RPMI7951 (cell line): ENCODE measurements around the gene OR6C75. TPM values are rescaled to one million over a fixed set of nuclear protein-coding genes. Genes with fewer than 3 reads are reported as not detected.
"Not testable (repeated sequence)": the region's sequence is repeated elsewhere in the genome, so short reads cannot be mapped to it uniquely, and the experiment has no call there.

Source experiments
- DNase-seq: peaks from one replicate; pipeline ENCODE4 v3.0.0-alpha.2; 2012; ENCODE audit warnings: low read depth
- total RNA-seq: library from RNA; depleted of rRNA; stranded (reverse); fragments of >200 nt; shearing (Covaris generic); gene quantifications from 2 replicates; pipeline ENCODE4 v1.2.3, GENCODE V29; 2014; rRNA removed

The OR6C75 gene
- total RNA-seq = not detected in 2 replicates

GRCh38 chr12:55362675-55363074, at the start of gene OR6C75:
OR6C75 (plus strand) TSS chr12:55362975; CDS start chr12:55365111, 2,136 bp downstream.
- no peak for DNase-seq

GRCh38 chr12:55314043-55314442, 48.7 kb upstream of the OR6C75 start, which contains the start of gene OR6C1:
OR6C1 (plus strand) TSS chr12:55314343; CDS start chr12:55320600, 6,257 bp downstream.
- DNase-seq = no peak

- no peak for DNase-seq
Measured at GRCh38 chr12:55320201-55320600, 42.6 kb upstream of the OR6C75 start.

GRCh38 chr12:55325801-55326200, 37.0 kb upstream of the OR6C75 start:
- not testable (repeated sequence) for DNase-seq

DNA sequence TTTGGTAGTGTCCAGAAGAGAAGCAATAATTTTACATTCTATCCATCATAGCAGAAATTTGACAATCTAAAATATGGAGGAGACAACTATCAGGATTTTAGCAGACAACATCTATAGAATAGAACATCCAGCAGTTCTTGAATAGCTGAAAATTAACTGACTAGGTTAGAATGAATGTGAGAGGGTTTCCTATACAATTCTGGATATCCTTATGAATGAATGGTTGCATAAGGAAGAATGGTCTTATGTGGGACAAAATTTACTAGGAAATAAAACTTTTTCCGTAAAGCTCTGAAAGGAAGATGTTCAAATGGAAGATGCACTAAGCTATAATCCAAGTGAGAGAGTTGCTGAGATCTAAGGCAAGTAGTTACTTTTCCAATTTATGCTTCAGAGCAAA, 32.3 kb upstream of the OR6C75 start, which contains the start of gene OR6C3:
TSS of gene OR6C3 (plus strand) at position 301 of the 400 bp plus-strand sequence. CDS start 955 bp downstream, outside the sequence.
- no peak for DNase-seq

- DNase-seq = no peak
Measured at GRCh38 chr12:55336002-55336401, 26.8 kb upstream of the OR6C75 start.

DNA sequence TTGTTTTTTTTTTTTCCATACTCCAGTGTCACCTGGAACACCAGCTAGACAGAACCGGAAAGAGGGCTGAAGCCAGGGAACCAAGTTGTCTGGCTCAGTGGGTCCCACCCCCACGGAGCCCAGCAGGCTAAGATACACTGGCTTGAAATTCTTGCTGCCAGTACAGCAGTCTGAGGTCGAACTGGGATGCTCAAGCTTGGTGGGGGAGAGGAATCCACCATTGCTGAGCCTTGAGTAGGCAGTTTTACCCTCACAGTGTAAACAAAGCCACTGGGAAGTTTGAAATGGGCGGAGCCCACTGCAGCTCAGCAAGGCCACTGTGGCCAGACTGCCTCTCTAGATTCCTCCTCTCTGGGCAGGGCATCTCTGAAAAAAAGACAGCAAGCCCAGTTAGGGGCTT, 7.4 kb upstream of the OR6C75 start:
- not testable (repeated sequence) for DNase-seq

DNA sequence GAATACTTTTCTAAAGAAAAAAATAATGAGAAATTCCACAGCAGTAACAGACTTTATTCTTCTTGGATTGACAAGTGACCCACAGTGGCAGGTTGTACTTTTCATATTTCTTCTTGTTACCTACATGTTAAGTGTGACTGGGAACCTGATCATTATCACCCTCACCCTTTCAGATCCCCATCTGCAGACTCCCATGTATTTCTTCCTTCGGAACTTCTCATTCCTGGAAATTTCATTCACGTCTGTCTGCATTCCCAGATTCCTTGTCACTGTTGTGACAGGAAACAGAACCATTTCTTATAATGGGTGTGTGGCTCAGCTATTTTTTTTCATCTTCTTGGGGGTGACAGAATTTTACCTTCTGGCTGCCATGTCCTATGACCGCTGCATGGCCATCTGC, 2.3 kb downstream of the OR6C75 start:
- no peak for DNase-seq

DNA sequence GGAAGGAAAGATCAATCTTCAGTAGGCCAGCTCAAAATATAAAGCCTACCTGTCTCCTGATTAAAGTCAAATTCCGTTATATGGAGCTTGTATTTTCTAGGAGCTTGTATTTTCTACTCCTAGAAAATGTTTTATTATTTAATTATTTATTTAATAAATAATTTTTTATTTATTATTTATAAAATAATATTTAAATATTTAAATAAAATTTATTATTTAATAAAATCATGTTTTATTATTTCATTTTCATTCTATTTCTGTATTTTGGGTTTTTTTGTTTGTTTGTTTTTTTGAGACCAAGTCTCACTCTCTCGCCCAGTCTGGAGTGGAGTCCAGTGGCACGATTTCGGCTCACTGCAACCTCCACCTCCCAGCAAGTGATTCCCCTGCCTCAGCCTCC, 9.7 kb downstream of the OR6C75 start:
- no peak for DNase-seq

DNA sequence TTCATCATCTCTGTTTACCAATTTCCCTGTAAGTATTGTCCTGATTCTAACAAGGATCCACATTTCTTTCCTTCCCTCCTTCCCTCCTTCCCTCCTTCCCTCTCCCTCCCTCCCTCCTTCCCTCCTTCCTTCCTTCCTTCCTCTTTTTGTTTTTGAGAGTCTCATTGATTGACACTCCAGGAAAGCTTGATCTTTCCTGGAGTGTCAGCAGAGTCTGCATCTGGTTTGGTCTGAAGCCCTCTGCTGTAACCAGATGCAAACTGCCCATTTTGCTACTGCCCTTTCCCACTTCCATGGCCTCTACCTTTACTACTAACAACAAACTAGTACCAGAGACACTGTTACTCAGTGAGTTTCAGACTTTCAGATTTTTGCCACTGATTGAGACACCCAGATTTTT, 23.1 kb downstream of the OR6C75 start:
- DNase-seq = no peak

DNA sequence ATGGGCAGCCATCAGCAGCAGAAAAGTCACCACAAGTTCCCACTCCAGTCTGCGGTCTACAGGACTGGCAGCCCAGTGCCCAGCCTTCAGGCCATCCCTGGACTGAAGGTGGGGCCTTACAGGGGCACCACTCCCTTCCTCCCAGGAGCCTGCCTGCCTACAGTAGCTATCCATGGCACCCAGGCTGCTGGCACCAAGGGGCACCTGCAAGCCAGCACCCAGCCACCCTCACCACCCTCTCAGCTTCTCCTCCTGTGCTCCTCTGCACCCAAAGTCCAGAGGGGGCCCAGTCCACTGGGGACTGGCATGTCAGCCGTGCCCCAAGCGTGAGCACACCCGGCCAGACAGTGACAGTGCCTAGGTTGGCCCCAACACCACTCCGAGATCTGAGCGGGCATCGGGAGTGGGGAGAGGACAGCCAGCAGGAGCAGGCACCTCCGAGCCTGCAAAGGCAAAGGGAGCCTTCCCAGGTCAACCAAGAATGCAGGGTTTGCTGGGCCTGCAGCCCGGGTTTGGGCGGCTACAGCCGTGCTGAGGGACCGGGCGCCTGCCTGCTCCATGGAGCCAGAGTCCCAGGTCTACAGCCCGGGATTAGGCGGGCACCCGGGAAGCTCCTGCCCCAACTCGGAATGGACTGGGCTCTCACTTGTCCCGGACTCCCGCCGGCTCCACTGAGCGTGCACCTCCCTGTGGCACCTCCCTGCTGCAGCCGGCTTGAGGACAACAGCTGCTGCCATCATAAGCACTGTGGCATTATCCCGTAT, 29.4 kb downstream of the OR6C75 start:
- DNase-seq = no peak

DNA sequence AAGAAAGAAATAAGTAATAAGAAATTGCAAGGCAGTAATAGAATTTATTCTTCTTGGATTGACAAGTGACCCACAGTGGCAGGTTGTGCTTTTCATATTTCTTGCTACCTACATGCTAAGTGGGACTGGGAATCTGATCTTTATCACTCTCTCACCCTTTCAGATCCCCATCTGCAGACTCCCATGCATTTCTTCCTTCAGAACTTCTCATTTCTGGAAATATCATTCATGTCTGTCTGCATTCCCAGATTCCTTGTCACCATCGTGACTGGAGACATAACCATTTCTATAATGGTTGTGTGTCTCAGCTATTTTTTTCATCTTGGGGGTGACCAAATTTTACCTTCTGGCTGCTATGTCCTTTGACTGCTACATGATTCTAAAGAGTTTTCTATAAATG, 33.6 kb downstream of the OR6C75 start:
- DNase-seq = no peak

DNA sequence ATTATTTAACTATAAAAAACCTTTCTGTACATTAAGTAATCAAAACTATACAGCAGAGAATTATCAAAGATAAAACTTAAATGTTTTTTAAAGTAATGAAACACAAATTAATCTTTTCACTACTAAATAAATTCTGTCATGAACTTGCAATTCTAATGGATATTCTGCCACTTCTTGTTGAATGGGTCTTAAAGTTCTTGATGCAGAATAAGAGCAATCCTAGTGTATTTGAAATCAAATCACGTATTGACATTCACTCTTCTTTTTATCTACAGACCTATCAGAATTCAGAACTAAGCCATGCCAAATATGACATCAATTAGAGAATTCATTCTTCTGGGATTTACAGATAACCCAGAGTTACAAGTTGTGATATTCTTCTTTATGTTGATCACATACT, 37.5 kb downstream of the OR6C75 start, which contains the start of gene OR6C65:
TSS of gene OR6C65 (plus strand) at position 301 of the 400 bp plus-strand sequence. CDS start at position 301, 0 bp downstream.
- no peak for DNase-seq

DNA sequence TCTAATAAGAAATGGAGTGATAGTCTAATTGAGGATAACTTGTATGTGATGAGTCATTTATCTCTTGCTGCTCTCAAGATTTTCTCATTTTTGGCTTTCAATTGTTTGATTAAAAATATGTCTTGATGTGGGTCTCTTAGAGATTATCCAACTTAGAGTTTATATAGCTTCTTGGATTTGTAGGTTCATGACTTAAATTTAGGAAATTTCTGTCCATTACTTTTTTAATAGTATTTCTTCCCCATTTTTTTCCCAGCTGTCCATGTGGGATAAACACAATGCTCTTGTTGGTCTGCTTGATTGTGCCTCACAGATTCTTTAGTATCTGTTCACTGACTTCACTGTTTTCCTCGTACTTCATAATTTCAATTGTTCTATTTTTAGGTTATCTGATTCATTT, 45.1 kb downstream of the OR6C75 start:
- no peak for DNase-seq

DNA sequence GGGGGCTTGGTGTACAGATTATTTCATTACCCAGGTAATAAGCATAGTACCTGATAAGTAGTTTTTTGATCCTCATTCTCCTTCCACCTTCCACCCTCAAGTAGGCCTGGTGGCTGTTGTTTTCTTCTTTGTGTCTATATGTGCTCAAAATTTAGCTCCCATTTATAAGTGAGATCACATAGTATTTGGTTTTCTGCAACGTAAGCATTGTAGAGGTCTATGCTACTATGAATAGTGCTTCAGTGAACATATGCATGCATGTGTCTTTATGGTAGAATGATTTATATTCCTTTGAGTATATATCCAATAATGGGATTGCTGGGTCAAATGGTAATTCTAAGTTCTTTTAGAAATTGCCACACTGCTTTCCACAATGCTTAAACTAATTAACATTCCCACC, 46.4 kb downstream of the OR6C75 start:
- DNase-seq = not testable (repeated sequence)

DNA sequence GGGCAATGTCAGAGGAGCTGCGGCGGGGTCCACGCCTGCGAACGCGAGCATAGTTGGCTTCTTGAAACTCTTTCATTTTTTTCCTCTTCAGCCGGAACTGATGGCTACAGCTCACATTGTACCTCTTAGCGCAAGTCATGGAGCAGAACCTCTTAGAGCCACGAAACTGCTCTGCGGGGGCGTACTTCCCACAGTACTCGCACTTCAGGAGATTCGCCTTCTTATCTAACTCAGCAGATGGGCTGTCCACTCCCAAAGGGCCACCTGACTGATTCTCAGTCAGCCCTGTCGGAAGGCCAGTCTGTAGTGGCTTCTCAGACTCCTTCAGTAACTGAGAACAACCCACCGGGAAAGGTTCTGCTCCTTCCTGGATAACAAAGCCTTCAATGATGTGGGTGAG, 49.4 kb downstream of the OR6C75 start:
- not testable (repeated sequence) for DNase-seq

- not testable (repeated sequence) for DNase-seq
Measured at GRCh38 chr12:55413498-55414388, 51.0 kb downstream of the OR6C75 start.

- DNase-seq = not testable (repeated sequence)
Measured at GRCh38 chr12:55414396-55414823, 51.6 kb downstream of the OR6C75 start.

DNA sequence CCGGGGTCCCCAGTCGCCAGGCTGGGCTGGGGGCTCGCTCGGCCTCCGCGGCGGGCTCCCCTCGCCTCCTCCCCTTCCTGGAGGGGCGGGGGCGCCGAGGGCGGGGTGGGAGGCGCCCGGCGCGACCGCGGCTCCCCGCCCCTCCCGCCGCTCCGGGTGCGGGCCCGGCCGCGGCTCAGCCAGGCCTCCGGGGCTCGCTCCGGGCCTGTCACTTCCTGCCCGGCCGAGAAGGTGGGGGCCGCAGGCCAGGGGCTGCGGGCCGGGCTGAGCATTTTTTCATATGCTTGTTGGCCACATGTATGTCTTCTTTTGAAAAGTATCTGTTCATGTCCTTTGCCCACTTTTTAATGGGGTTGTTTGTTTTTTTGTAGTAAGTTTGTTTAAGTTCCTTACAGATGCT, 52.1 kb downstream of the OR6C75 start:
- not testable (repeated sequence) for DNase-seq

GRCh38 chr12:55416961-55417360, 54.2 kb downstream of the OR6C75 start:
- DNase-seq = no peak
